CD4-positive, CD25-positive, alpha-beta regulatory T cell (primary cell): Measurements from ENCODE around the gene TMPRSS4. TPM values are rescaled to one million over a fixed set of nuclear protein-coding genes. Genes with fewer than 3 reads are reported as not detected.

Experiments used
- ATAC-seq, 2 donors: fragments of 150-1000 bp; cut with Tn5 transposase; one replicate each; pipeline ENCODE4 v1.10.0; 2021; ENCODE audit warnings: low read depth in 2 of 2, moderate number of reproducible peaks in 2 of 2, moderate library complexity in 1 of 2
- DNase-seq, 3 donors: peaks; one replicate each; pipeline versions ENCODE4 v3.0.0 to v3.0.0-alpha.2; 2012 to 2022; ENCODE audit warnings: mixed read lengths in 1 of 3
- H3K27ac ChIP-seq: one replicate; pipeline ENCODE4 v1.7.0; 2013; ENCODE audit warnings: mild to moderate bottlenecking, low read length; ENCODE audit not compliant: insufficient read depth, poor library complexity, severe bottlenecking
- H3K27me3 ChIP-seq: one replicate; pipeline ENCODE4 v1.7.0; 2013; ENCODE audit warnings: low read length; ENCODE audit not compliant: control insufficient read depth, insufficient read depth
- H3K36me3 ChIP-seq: one replicate; pipeline ENCODE4 v1.7.0; 2013; ENCODE audit warnings: mild to moderate bottlenecking, low read length, moderate library complexity; ENCODE audit not compliant: control insufficient read depth, insufficient read depth
- H3K4me1 ChIP-seq: 2 replicates; pipeline ENCODE4 v1.7.0; 2013; ENCODE audit warnings: mild to moderate bottlenecking, low read length; ENCODE audit not compliant: insufficient read depth, control insufficient read depth, poor library complexity, severe bottlenecking
- H3K4me3 ChIP-seq: one replicate; pipeline ENCODE4 v1.7.0; 2013; ENCODE audit warnings: low read depth, mild to moderate bottlenecking, low read length, moderate library complexity
- H3K9me3 ChIP-seq, 2 experiments: 1 replicate in 1 of 2; 2 replicates in 1 of 2; pipeline ENCODE4 v1.7.0; 2013; ENCODE audit warnings: low read length in 2 of 2, mild to moderate bottlenecking in 1 of 2, moderate library complexity in 1 of 2; ENCODE audit not compliant: control insufficient read depth in 2 of 2
- H3K27ac Mint-ChIP-seq, 3 donors: one replicate each; pipeline ENCODE4 v1.8.0; 2020 to 2022; ENCODE audit warnings: mild to moderate bottlenecking in 3 of 3, mixed read lengths in 3 of 3, moderate library complexity in 2 of 3
- H3K27me3 Mint-ChIP-seq: one replicate; pipeline ENCODE4 v1.8.0; 2022; ENCODE audit warnings: mild to moderate bottlenecking, mixed read lengths
- H3K36me3 Mint-ChIP-seq: one replicate; pipeline ENCODE4 v1.8.0; 2020; ENCODE audit warnings: mixed read lengths
- H3K4me1 Mint-ChIP-seq, 4 donors: one replicate each; pipeline ENCODE4 v1.8.0; 2020 to 2022; ENCODE audit warnings: mixed read lengths in 4 of 4, mild to moderate bottlenecking in 1 of 4
- H3K4me3 Mint-ChIP-seq, 4 donors: one replicate each; pipeline ENCODE4 v1.8.0; 2020 to 2022; ENCODE audit warnings: mild to moderate bottlenecking in 4 of 4, mixed read lengths in 4 of 4, moderate library complexity in 3 of 4
- H3K9me3 Mint-ChIP-seq, 7 donors: one replicate each; pipeline ENCODE4 v1.8.0; 2020 to 2022; ENCODE audit warnings: mixed read lengths in 7 of 7, mild to moderate bottlenecking in 3 of 7, moderate library complexity in 2 of 7
- polyA plus RNA-seq, 4 donors: library from polyadenylated mRNA; unstranded; fragments of 300-500 nt; fragmentation: Illumina TruSeq; gene quantifications; one replicate each; pipeline ENCODE4 v1.2.3, GENCODE V29; 2021
- total RNA-seq: library from RNA; stranded (reverse); gene quantifications from one replicate; pipeline ENCODE4 v1.2.3, GENCODE V29; 2022

TMPRSS4 gene
- total and polyA plus RNA-seq, 5 donors from 2014 or later: not detected

- Mint-ChIP-seq H3K4me3 (no peak overlapping the region), H3K4me1 (no peaks in the 10 kb centered on the region), H3K9me3 (peaks cover 0 to 2% (median 0%) of the 10 kb centered on the region in 7 donors), H3K27me3 (peaks cover 19% of the 10 kb centered on the region), H3K36me3 (no peaks in the 10 kb centered on the region), H3K27ac (peak overlapping the region in 1 of 3 donors; percentile 54)
- Histone ChIP-seq H3K27me3 (no peaks in the 10 kb centered on the region), H3K4me1 (no peaks in the 10 kb centered on the region), H3K9me3 (no peaks in the 10 kb centered on the region), H3K36me3 (no peaks in the 10 kb centered on the region), H3K4me3 (no peak overlapping the region), H3K27ac (no peak overlapping the region)
- DNase-seq (no peak), ATAC-seq (no peak)
Observed at GRCh38 chr11:118126082-118126838, 49.4 kb downstream of the TMPRSS4 start.

GRCh38 chr11:118128310-118128709 is 51.4 kb downstream of the TMPRSS4 start:
- Histone ChIP-seq H3K27ac (no peak overlapping the region), H3K36me3 (no peaks in the 10 kb centered on the region), H3K4me1 (no peaks in the 10 kb centered on the region), H3K4me3 (no peak overlapping the region), H3K9me3 (no peaks in the 10 kb centered on the region), H3K27me3 (no peaks in the 10 kb centered on the region)
- DNase-seq (no peak), ATAC-seq (no peak)
- Mint-ChIP-seq H3K9me3 (peaks cover 0 to 2% (median 0%) of the 10 kb centered on the region in 7 donors), H3K36me3 (no peaks in the 10 kb centered on the region), H3K27ac (no peak overlapping the region), H3K27me3 (peaks cover 21% of the 10 kb centered on the region), H3K4me1 (no peaks in the 10 kb centered on the region), H3K4me3 (no peak overlapping the region)

- H3K4me1 Mint-ChIP-seq: no peaks in the 10 kb centered on the region
- no peak overlapping the region for H3K27ac Mint-ChIP-seq
- DNase-seq (no peak), ATAC-seq (no peak)
- no peaks in the 10 kb centered on the region for H3K27me3 ChIP-seq
- H3K4me3 Mint-ChIP-seq: no peak overlapping the region
- H3K4me1 ChIP-seq: no peaks in the 10 kb centered on the region
- H3K27me3 Mint-ChIP-seq: peaks cover 20% of the 10 kb centered on the region
- H3K9me3 ChIP-seq: no peaks in the 10 kb centered on the region
- no peaks in the 10 kb centered on the region for H3K36me3 ChIP-seq
- no peak overlapping the region for H3K27ac ChIP-seq
- H3K9me3 Mint-ChIP-seq: peaks cover 0 to 2% (median 0%) of the 10 kb centered on the region in 7 donors
- H3K4me3 ChIP-seq: no peak overlapping the region
- no peaks in the 10 kb centered on the region for H3K36me3 Mint-ChIP-seq
Observed at GRCh38 chr11:118128721-118129470, 52.0 kb downstream of the TMPRSS4 start.

GRCh38 chr11:118129471-118130172 is 52.7 kb downstream of the TMPRSS4 start:
- H3K4me1 ChIP-seq: no peaks in the 10 kb centered on the region
- H3K36me3 Mint-ChIP-seq: no peaks in the 10 kb centered on the region
- peaks cover 0 to 2% (median 0%) of the 10 kb centered on the region in 7 donors for H3K9me3 Mint-ChIP-seq
- DNase-seq (no peak), ATAC-seq (no peak)
- H3K27me3 ChIP-seq: peaks cover 2% of the 10 kb centered on the region
- H3K27ac Mint-ChIP-seq: no peak overlapping the region
- H3K27ac ChIP-seq: no peak overlapping the region
- no peak overlapping the region for H3K4me3 Mint-ChIP-seq
- no peaks in the 10 kb centered on the region for H3K9me3 ChIP-seq
- no peaks in the 10 kb centered on the region for H3K36me3 ChIP-seq
- peaks cover 26% of the 10 kb centered on the region for H3K27me3 Mint-ChIP-seq
- no peak overlapping the region for H3K4me3 ChIP-seq
- H3K4me1 Mint-ChIP-seq: no peaks in the 10 kb centered on the region

- Histone ChIP-seq H3K27me3 (peaks cover 6% of the 10 kb centered on the region), H3K4me1 (no peaks in the 10 kb centered on the region), H3K27ac (no peak overlapping the region), H3K36me3 (no peaks in the 10 kb centered on the region), H3K4me3 (no peak overlapping the region), H3K9me3 (no peaks in the 10 kb centered on the region)
- Mint-ChIP-seq H3K9me3 (peaks cover 0 to 2% (median 0%) of the 10 kb centered on the region in 7 donors), H3K27ac (no peak overlapping the region), H3K36me3 (no peaks in the 10 kb centered on the region), H3K27me3 (peaks cover 26% of the 10 kb centered on the region), H3K4me3 (no peak overlapping the region), H3K4me1 (no peaks in the 10 kb centered on the region)
- no peak for DNase-seq
- ATAC-seq: no peak
Observed at GRCh38 chr11:118132385-118133151, 55.7 kb downstream of the TMPRSS4 start.

- no peaks in the 10 kb centered on the region for H3K9me3 ChIP-seq
- H3K27ac ChIP-seq: no peak overlapping the region
- peaks cover 8% of the 10 kb centered on the region for H3K27me3 ChIP-seq
- no peaks in the 10 kb centered on the region for H3K4me1 Mint-ChIP-seq
- H3K4me3 ChIP-seq: no peak overlapping the region
- no peak overlapping the region for H3K4me3 Mint-ChIP-seq
- no peaks in the 10 kb centered on the region for H3K4me1 ChIP-seq
- peaks cover 0 to 2% (median 0%) of the 10 kb centered on the region in 7 donors for H3K9me3 Mint-ChIP-seq
- no peaks in the 10 kb centered on the region for H3K36me3 Mint-ChIP-seq
- peaks cover 26% of the 10 kb centered on the region for H3K27me3 Mint-ChIP-seq
- no peak overlapping the region for H3K27ac Mint-ChIP-seq
- DNase-seq (no peak), ATAC-seq (no peak)
- no peaks in the 10 kb centered on the region for H3K36me3 ChIP-seq
Observed at GRCh38 chr11:118133816-118134215, 56.9 kb downstream of the TMPRSS4 start.

- ATAC-seq (no peak), DNase-seq (no peak)
- Histone ChIP-seq H3K27me3 (peaks cover 9% of the 10 kb centered on the region), H3K36me3 (no peaks in the 10 kb centered on the region), H3K4me3 (no peak overlapping the region), H3K4me1 (no peaks in the 10 kb centered on the region), H3K9me3 (no peaks in the 10 kb centered on the region), H3K27ac (no peak overlapping the region)
- peaks cover 0 to 2% (median 0%) of the 10 kb centered on the region in 7 donors for H3K9me3 Mint-ChIP-seq
- no peaks in the 10 kb centered on the region for H3K36me3 Mint-ChIP-seq
- H3K4me1 Mint-ChIP-seq: no peaks in the 10 kb centered on the region
- H3K27me3 Mint-ChIP-seq: peaks cover 33% of the 10 kb centered on the region
- no peak overlapping the region for H3K27ac Mint-ChIP-seq
- no peak overlapping the region for H3K4me3 Mint-ChIP-seq
Observed at GRCh38 chr11:118135051-118135795, 58.3 kb downstream of the TMPRSS4 start.
